ENCODE data around the gene MRPS18C. TPM values are rescaled to one million over a fixed set of nuclear protein-coding genes. Genes with fewer than 3 reads are reported as not detected.
A peak's percentile ranks its signal among the peaks of the same experiment; 100 is the strongest.

The MRPS18C gene
- 19.2 and 20.1 TPM in 2 replicates for total RNA-seq (2014; rRNA removed; shearing (Covaris generic))

GRCh38 chr4:83455281-83456183, at the start of gene MRPS18C, which contains the start of gene HELQ:
MRPS18C (plus strand) TSS chr4:83456058; CDS start chr4:83456078, 20 bp downstream.
HELQ (minus strand) TSS chr4:83455823; CDS start chr4:83455693, 130 bp downstream.
- DNase-seq (ENCODE audit: low spot score) = peak; percentile 98

GRCh38 chr4:83408908-83409307, 47.0 kb upstream of the MRPS18C start:
- DNase-seq (ENCODE audit: low spot score) = no peak

- DNase-seq (ENCODE audit: low spot score) = no peak
Measured at GRCh38 chr4:83413676-83414075, 42.2 kb upstream of the MRPS18C start.

GRCh38 chr4:83417566-83417965, 38.3 kb upstream of the MRPS18C start:
- DNase-seq (ENCODE audit: low spot score) = peak; percentile 23

GRCh38 chr4:83418211-83418610, 37.6 kb upstream of the MRPS18C start:
- no peak for DNase-seq (ENCODE audit: low spot score)

GRCh38 chr4:83431200-83431599, 24.7 kb upstream of the MRPS18C start:
- DNase-seq (ENCODE audit: low spot score) = no peak

- no peak for DNase-seq (ENCODE audit: low spot score)
Measured at GRCh38 chr4:83436680-83437079, 19.2 kb upstream of the MRPS18C start.

- DNase-seq (ENCODE audit: low spot score) = no peak
Measured at GRCh38 chr4:83438719-83439118, 17.1 kb upstream of the MRPS18C start.

- no peak for DNase-seq (ENCODE audit: low spot score)
Measured at GRCh38 chr4:83440148-83440814, 15.6 kb upstream of the MRPS18C start.

GRCh38 chr4:83440899-83441298, 15.0 kb upstream of the MRPS18C start:
- no peak for DNase-seq (ENCODE audit: low spot score)

- DNase-seq (ENCODE audit: low spot score) = no peak
Measured at GRCh38 chr4:83449009-83449408, 6.8 kb upstream of the MRPS18C start.

- DNase-seq (ENCODE audit: low spot score) = peak; percentile 31
Measured at GRCh38 chr4:83454686-83455085, 1.2 kb upstream of the MRPS18C start.

- DNase-seq (ENCODE audit: low spot score) = no peak
Measured at GRCh38 chr4:83456184-83456501, 285 bp downstream of the MRPS18C start.

- DNase-seq (ENCODE audit: low spot score) = no peak
Measured at GRCh38 chr4:83473423-83473822, 17.6 kb downstream of the MRPS18C start.

- DNase-seq (ENCODE audit: low spot score) = no peak
Measured at GRCh38 chr4:83473966-83474365, 18.1 kb downstream of the MRPS18C start.

- DNase-seq (ENCODE audit: low spot score) = peak; percentile 86
Measured at GRCh38 chr4:83484500-83485461, 28.9 kb downstream of the MRPS18C start, which contains the start of gene ABRAXAS1. ABRAXAS1 (minus strand) TSS chr4:83485100; CDS start chr4:83485072, 28 bp downstream.

- DNase-seq (ENCODE audit: low spot score) = no peak
Measured at GRCh38 chr4:83486457-83487129, 30.7 kb downstream of the MRPS18C start.

- no peak for DNase-seq (ENCODE audit: low spot score)
Measured at GRCh38 chr4:83489711-83490326, 34.0 kb downstream of the MRPS18C start.

GRCh38 chr4:83490876-83491450, 35.1 kb downstream of the MRPS18C start:
- peak; percentile 51 for DNase-seq (ENCODE audit: low spot score)

Measured in HT-29 (cell line).